Right forelimb (tissue), 1 donor: ENCODE results near the gene ADGRL3.
"Not testable (repeated sequence)": the region's sequence is repeated elsewhere in the genome, so short reads cannot be mapped to it uniquely, and the experiment has no call there.

Experiments used
- DNase-seq: peaks from one replicate; pipeline ENCODE4 v3.0.0-alpha.2; 2018

Gene ADGRL3

GRCh38 chr4:61207156-61207555, 7.0 kb downstream of the ADGRL3 start:
- DNase-seq: not testable (repeated sequence)

GRCh38 chr4:61210186-61210939, 10.2 kb downstream of the ADGRL3 start:
- no peak for DNase-seq

GRCh38 chr4:61211781-61212180, 11.7 kb downstream of the ADGRL3 start:
- no peak for DNase-seq

GRCh38 chr4:61212788-61213187, 12.7 kb downstream of the ADGRL3 start:
- DNase-seq: no peak

GRCh38 chr4:61214680-61215079, 14.6 kb downstream of the ADGRL3 start:
- DNase-seq: no peak

- no peak for DNase-seq
Measured at GRCh38 chr4:61217222-61217621, 17.1 kb downstream of the ADGRL3 start.

- no peak for DNase-seq
Measured at GRCh38 chr4:61220556-61220955, 20.4 kb downstream of the ADGRL3 start.

GRCh38 chr4:61223385-61223784, 23.3 kb downstream of the ADGRL3 start:
- DNase-seq: no peak

GRCh38 chr4:61224573-61224972, 24.4 kb downstream of the ADGRL3 start:
- no peak for DNase-seq

- no peak for DNase-seq
Measured at GRCh38 chr4:61225656-61226055, 25.5 kb downstream of the ADGRL3 start.

GRCh38 chr4:61231421-61231820, 31.3 kb downstream of the ADGRL3 start:
- no peak for DNase-seq

GRCh38 chr4:61239250-61239649, 39.1 kb downstream of the ADGRL3 start:
- no peak for DNase-seq

GRCh38 chr4:61243962-61244361, 43.8 kb downstream of the ADGRL3 start:
- DNase-seq: no peak

GRCh38 chr4:61245069-61245714, 45.1 kb downstream of the ADGRL3 start:
- DNase-seq: no peak

GRCh38 chr4:61246034-61246433, 45.9 kb downstream of the ADGRL3 start:
- no peak for DNase-seq

GRCh38 chr4:61248705-61249104, 48.6 kb downstream of the ADGRL3 start:
- no peak for DNase-seq

GRCh38 chr4:61251129-61251528, 51.0 kb downstream of the ADGRL3 start:
- DNase-seq: no peak

GRCh38 chr4:61254406-61254805, 54.3 kb downstream of the ADGRL3 start:
- DNase-seq: no peak

GRCh38 chr4:61273233-61273632, 73.1 kb downstream of the ADGRL3 start:
- no peak for DNase-seq

- DNase-seq: no peak
Measured at GRCh38 chr4:61274286-61274685, 74.2 kb downstream of the ADGRL3 start.

- DNase-seq: no peak
Measured at GRCh38 chr4:61275241-61275640, 75.1 kb downstream of the ADGRL3 start.

- DNase-seq: no peak
Measured at GRCh38 chr4:61276029-61276428, 75.9 kb downstream of the ADGRL3 start.

- no peak for DNase-seq
Measured at GRCh38 chr4:61277785-61278760, 77.9 kb downstream of the ADGRL3 start.
